ENCODE data around the gene SOX21.

Gene SOX21

DNA sequence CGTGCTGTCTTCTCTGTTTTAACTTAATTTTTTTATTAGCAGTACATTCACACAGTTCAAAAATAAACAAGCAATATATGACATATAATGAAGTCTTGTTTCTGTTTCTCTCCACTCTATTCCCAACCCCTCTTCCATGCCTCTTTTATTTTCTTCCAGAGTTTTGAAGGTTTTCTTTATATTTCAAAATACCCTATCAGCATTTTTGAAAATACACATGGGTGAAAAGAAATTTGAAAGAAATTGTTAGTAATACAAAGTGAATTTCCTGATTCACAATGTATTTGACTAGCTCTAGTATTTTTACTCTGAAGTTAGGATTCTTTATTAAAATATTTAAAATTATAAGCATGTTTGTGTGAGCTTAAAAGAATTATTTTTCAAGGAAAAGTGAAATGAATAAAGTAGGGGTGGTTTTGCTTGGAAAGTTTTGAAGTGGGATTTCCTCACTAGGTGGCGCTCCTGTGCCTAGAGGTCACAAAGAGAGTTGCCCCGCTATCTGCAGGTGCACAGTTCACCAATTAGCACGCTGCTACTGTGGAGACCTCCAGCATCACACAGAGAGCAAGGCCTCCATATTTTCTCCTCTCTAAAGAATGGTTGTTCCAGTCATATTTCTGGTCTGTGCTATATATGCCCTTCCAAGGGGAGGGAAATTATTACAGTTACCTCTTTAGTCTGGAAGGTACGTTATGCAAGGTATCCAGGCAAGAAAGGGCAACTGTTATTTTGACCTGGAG lies 37.6 kb downstream of the SOX21 start:
- FAIRE-seq = peak; percentile 83

DNA sequence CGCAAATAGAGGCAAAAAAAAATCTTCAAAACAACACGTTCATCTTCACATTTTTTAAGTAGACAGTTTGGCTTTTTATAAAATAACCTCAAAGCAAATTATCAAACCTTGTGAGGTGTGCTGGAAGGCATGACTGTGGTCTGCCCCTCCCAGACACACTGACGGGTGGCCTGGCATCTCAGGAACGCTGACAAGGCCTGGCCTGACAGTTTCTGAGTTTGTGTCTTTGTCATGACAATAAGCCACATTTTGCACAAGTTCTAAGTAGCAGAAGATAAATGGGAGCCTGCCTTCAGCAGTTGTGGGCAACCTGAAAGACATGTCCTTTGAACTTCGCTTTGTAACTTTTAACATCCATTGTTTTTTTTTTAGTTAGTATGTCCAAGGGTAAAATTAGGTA lies 38.5 kb downstream of the SOX21 start:
- no peak for FAIRE-seq

DNA sequence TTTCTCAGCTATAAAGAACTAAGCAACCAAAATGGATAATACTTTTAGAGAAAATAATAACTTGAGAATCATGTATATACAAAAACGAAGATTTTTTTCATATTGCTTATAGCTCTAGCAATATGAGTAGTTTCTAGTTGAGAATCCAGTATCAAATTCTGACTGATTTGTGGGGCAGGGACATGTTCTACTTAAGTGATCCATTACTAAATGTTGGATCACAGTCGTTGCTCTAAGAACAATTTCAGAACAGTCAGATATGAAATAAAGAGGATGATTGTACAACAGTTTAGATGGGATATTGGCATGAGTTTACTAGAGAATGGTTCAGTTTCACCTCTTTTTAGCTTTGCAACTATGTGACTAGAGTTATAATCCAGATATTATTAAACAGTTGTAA lies 39.9 kb downstream of the SOX21 start:
- FAIRE-seq = no peak

DNA sequence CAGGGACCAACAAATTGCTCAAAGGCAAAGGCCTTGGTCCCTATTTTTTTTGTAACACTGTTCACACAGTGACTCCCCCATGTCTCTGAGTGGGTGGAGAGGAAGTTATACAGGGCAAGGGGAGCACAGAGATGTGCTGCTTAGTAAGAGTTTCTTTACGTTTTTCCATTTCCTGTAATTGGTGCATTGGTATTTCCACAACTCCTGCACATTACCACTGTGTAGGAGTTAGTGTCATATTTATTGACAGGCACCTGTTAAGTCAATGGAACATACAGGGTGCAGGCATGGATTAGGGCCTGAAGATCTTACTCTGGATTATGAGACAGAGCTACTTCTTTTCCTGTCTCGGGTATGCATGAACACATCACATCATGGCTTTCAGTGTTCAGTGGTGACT lies 45.2 kb downstream of the SOX21 start:
- FAIRE-seq = no peak

DNA sequence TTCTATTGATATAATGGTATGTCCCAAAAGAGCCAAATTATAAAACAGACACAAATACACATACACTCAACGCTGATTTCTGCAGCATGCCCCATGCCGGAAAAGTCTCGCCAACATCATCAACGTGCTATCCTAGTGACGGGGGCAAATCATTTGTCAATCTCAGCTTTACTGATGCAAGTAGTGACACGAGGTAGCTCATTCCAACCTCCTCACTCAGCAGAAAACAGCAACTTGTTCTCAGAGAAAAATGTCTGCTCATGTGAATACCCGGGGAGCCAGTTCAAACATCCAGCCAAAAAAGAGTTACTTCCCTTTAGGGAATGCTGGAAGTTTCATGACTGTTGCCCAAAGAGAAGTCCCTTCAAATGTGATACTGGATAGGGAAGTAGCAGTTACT lies 46.3 kb downstream of the SOX21 start:
- FAIRE-seq = no peak

DNA sequence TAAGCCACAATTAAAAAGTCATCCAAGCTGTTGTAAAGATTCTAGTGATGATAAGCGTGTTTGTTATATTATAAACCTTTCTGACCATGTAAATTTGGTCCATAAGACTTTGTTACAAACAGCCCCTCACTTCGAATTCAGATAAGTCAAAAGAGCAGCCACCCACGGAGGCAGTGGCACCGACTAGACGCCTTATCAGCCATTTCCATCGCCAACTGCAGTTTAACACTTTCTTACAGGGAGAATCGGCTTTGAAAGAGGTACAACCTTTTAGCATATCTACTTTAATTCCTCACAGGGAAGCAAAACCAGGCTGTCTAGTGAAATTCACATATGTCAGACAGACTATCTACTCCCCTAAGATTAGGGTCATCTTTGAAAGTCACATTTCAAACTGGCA lies 47.5 kb downstream of the SOX21 start:
- FAIRE-seq = no peak

DNA sequence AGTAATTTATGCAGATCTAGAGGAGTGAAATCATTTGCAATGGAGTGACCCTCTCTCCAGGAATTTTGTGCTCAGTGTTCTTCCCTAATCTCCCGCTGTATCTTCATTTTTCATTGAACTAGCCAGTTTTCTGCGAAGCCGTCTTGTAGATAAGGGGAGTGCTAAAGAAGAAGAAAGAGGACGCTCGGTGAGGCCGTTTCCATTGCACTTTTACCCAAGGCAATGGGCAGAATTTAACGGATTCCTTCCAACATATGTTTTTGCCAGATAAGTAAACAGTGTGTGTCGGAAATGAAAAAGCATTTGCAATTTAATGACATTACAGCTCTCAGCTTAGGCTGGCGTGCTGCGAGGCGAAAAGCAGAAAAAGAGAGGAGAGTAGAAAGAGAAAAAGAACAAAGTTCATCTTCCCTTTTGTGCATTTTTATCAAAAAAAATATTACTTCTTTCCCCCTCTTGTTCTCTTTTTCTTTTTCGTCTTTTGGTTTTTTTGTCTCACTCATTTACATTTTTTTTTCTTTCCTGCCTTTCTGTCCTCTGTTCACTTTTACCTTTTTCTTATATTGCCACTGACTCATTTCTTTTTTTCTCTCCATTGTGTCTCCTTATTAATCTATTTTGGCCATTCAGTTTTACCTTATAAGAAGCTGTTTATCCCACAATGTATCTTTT lies 49.9 kb downstream of the SOX21 start:
- no peak for FAIRE-seq

DNA sequence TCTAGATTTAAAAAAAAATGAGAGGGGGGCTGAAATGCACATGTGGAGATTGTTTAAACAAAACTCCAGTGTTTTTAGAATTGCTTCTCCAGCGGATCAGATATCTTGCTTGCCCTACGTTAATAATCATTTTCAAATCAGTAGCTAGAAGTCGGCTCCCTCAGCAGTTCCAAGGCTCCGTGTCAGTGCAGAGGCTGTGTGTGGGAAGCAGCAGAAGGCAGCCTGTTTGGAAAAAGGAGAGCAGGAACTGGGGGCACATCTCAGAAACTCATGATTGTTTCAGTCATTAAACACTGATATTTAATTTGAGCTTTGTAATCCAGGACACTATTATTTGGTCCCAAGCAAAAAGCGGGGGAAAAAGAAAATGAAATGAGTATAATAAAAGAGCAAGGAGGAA lies 50.9 kb downstream of the SOX21 start:
- FAIRE-seq = no peak

DNA sequence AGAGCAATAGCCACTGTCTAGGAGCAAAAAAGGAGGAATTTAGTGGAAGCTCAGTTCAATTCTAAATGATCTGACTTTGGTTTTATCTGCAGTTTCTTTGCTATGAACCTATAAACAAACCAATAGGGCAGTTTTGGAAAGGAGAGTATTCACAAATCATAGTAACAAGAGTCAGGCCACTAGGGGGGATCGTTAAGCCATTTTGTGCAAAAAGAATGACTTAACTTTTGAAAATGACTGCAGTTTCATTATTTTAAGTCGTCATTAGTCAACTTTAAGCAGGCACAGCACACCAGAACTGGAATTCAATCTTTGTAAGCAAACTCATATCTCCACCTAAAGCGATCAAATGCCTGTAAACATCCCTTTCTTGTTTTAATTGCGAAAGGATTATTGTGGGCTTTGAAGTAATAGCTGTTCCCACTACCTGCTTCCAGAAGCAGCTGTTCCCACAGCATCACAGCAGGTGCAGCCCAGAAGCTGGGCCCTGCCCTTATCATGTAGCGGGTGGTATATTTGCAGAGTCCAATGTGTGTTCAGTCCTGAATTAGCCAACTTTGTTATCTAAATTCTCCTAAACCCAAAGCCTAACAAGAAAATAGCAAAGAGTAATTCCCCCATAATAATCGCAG lies 51.5 kb downstream of the SOX21 start:
- no peak for FAIRE-seq

Data from A204.1 (cell line).